HEK293T (cell line): ENCODE data around the gene UIMC1.

ENCODE experiments used
- BHLHE40 ChIP-seq: fragments of 450-650 bp; IDR thresholded peaks from 2 replicates; pipeline ENCODE4 v1.6.1; 2016; ENCODE audit warnings: mild to moderate bottlenecking, moderate library complexity, borderline replicate concordance
- FOXM1 ChIP-seq: fragments of 450-650 bp; IDR thresholded peaks from 2 replicates; pipeline ENCODE4 v1.6.1; 2017; ENCODE audit warnings: mild to moderate bottlenecking, borderline replicate concordance
- L3MBTL2 ChIP-seq: fragments of 450-650 bp; conservative IDR thresholded peaks from 2 replicates; pipeline ENCODE4 v1.6.1; 2016; ENCODE audit warnings: mild to moderate bottlenecking
- LEF1 ChIP-seq: fragments of 450-650 bp; IDR thresholded peaks from 2 replicates; pipeline ENCODE4 v1.6.1; 2017; ENCODE audit warnings: mild to moderate bottlenecking, borderline replicate concordance
- TARDBP ChIP-seq: fragments of 450-650 bp; IDR thresholded peaks from 2 replicates; pipeline ENCODE4 v1.6.1; 2016
- ZNF384 ChIP-seq: fragments of 450-650 bp; IDR thresholded peaks from 2 replicates; pipeline ENCODE4 v1.6.1; 2016
- TF ChIP-seq, protein P1 (sequence below): fragments of 450-650 bp; IDR thresholded peaks from 2 replicates; pipeline ENCODE4 v1.6.1; 2016

DNA sequence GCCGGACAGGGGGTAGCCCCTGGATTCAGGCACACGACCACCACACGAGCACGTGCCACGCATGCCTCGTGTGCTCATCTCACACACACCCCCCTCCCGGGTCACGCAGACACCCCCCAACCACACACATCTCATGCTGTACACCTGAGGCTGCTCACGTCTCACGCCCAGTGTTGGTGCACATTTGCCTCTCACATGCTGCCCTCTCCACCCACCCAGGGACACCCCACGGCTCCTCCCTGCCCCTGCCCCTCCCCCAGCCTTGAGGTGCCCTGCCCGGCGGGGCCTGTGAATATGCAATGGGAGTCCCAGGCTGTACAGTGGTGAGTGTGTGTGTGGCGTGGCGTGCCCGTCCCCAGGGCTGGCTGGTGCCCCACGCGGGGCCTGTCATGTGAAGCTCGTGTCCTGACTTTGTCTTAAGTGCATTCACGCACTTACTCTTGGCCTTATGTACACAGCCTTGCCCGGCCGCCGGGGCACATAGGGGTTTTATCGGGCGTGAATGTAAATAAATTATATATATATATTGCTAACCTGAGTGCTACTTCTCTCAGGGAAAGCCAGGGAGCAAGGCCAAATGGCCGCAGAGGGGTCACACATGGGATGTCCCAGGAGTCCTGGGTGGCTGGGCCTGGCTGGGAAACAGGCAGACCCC is 126.1 kb downstream of the UIMC1 start:
- TF ChIP-seq L3MBTL2: no peak
- no peak for TF ChIP-seq ZNF384
- TF ChIP-seq, protein P1, sequence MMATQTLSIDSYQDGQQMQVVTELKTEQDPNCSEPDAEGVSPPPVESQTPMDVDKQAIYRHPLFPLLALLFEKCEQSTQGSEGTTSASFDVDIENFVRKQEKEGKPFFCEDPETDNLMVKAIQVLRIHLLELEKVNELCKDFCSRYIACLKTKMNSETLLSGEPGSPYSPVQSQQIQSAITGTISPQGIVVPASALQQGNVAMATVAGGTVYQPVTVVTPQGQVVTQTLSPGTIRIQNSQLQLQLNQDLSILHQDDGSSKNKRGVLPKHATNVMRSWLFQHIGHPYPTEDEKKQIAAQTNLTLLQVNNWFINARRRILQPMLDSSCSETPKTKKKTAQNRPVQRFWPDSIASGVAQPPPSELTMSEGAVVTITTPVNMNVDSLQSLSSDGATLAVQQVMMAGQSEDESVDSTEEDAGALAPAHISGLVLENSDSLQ: no peak
- no peak for TF ChIP-seq TARDBP
- no peak for TF ChIP-seq BHLHE40
- no peak for TF ChIP-seq FOXM1
- TF ChIP-seq LEF1: no peak
